ENCODE results near the gene SLC2A1. TPM values are rescaled to one million over a fixed set of nuclear protein-coding genes. Genes with fewer than 3 reads are reported as not detected.
A peak's percentile ranks its signal among the peaks of the same experiment; 100 is the strongest.

Gene SLC2A1
- total and polyA plus RNA-seq, 2 of the 13 experiments (the other 11 are each of a cell fraction or from before 2014, with no cell fraction given): 125 to 423 TPM

DNA sequence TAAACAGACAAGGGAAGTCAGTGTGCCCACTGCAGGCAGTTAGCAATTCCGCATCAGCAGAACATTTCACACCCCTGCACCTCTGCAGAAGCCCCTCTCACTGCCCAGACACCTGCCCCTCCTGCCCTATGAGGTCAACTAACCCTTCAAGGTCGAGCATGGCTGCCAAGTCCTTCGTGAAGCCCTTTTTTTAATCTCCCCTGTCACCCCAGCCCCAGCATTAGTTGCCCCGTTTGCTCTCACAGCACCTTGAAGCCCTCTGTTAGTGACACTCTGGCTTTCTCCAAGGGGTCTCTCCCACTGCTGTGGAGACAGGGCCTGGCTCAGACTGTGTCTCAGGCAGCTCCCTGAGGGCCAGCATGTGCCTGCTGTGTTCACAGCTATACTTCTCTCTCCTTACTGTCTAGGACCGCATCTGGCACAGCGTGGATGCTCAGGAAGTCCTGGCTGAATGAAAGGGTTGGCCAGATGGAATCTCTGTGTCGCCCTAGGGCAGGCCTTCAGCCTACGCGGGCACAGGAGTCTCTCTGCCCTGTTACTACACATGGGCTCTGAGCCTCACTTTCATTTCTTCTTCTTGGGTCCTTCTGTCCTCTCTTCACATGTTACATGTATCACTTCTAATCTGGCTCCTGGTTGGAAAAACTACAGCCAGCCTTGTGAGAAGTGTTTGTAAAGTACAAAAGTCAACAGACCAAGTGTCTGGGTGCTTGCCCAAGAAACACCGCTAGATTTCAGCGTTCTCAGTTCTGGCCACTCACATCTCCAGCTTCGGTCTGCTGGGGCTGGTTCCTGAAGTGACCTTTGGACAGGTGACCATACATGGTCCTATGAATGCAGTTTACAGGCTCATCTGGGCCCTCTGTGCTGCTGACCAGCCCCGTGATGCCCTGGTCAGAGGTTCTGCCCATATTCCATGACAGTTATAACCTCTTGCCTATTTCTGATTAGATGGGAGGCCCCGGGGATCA lies 19.7 kb downstream of the SLC2A1 start (continued):
- TF ChIP-seq, protein P1, sequence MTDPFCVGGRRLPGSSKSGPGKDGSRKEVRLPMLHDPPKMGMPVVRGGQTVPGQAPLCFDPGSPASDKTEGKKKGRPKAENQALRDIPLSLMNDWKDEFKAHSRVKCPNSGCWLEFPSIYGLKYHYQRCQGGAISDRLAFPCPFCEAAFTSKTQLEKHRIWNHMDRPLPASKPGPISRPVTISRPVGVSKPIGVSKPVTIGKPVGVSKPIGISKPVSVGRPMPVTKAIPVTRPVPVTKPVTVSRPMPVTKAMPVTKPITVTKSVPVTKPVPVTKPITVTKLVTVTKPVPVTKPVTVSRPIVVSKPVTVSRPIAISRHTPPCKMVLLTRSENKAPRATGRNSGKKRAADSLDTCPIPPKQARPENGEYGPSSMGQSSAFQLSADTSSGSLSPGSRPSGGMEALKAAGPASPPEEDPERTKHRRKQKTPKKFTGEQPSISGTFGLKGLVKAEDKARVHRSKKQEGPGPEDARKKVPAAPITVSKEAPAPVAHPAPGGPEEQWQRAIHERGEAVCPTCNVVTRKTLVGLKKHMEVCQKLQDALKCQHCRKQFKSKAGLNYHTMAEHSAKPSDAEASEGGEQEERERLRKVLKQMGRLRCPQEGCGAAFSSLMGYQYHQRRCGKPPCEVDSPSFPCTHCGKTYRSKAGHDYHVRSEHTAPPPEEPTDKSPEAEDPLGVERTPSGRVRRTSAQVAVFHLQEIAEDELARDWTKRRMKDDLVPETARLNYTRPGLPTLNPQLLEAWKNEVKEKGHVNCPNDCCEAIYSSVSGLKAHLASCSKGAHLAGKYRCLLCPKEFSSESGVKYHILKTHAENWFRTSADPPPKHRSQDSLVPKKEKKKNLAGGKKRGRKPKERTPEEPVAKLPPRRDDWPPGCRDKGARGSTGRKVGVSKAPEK (CRISPR knock-in tag; IDR thresholded peaks at IDR 0.05; ENCODE audit: borderline replicate concordance): no peak
- peak; percentile 39; the same call in 1 of the 2 replicates for TF ChIP-seq PHF21A (CRISPR knock-in tag; IDR thresholded peaks at IDR 0.05)
- no peak for TF ChIP-seq CBX5 (CRISPR knock-in tag; IDR thresholded peaks at IDR 0.05; ENCODE audit: borderline replicate concordance)
- TF ChIP-seq, protein P2, sequence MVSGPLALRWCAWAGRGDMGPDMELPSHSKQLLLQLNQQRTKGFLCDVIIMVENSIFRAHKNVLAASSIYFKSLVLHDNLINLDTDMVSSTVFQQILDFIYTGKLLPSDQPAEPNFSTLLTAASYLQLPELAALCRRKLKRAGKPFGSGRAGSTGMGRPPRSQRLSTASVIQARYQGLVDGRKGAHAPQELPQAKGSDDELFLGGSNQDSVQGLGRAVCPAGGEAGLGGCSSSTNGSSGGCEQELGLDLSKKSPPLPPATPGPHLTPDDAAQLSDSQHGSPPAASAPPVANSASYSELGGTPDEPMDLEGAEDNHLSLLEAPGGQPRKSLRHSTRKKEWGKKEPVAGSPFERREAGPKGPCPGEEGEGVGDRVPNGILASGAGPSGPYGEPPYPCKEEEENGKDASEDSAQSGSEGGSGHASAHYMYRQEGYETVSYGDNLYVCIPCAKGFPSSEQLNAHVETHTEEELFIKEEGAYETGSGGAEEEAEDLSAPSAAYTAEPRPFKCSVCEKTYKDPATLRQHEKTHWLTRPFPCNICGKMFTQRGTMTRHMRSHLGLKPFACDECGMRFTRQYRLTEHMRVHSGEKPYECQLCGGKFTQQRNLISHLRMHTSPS (CRISPR knock-in tag; IDR thresholded peaks at IDR 0.05; ENCODE audit: low read depth): peak; percentile 53; the same call in 1 of the 2 replicates
- TF ChIP-seq, protein P3, sequence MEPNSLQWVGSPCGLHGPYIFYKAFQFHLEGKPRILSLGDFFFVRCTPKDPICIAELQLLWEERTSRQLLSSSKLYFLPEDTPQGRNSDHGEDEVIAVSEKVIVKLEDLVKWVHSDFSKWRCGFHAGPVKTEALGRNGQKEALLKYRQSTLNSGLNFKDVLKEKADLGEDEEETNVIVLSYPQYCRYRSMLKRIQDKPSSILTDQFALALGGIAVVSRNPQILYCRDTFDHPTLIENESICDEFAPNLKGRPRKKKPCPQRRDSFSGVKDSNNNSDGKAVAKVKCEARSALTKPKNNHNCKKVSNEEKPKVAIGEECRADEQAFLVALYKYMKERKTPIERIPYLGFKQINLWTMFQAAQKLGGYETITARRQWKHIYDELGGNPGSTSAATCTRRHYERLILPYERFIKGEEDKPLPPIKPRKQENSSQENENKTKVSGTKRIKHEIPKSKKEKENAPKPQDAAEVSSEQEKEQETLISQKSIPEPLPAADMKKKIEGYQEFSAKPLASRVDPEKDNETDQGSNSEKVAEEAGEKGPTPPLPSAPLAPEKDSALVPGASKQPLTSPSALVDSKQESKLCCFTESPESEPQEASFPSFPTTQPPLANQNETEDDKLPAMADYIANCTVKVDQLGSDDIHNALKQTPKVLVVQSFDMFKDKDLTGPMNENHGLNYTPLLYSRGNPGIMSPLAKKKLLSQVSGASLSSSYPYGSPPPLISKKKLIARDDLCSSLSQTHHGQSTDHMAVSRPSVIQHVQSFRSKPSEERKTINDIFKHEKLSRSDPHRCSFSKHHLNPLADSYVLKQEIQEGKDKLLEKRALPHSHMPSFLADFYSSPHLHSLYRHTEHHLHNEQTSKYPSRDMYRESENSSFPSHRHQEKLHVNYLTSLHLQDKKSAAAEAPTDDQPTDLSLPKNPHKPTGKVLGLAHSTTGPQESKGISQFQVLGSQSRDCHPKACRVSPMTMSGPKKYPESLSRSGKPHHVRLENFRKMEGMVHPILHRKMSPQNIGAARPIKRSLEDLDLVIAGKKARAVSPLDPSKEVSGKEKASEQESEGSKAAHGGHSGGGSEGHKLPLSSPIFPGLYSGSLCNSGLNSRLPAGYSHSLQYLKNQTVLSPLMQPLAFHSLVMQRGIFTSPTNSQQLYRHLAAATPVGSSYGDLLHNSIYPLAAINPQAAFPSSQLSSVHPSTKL (CRISPR knock-in tag; IDR thresholded peaks at IDR 0.05): peak; percentile 72
- TF ChIP-seq ZNF441 (CRISPR knock-in tag; IDR thresholded peaks at IDR 0.05; ENCODE audit: borderline replicate concordance): no peak
- TF ChIP-seq FOXA3 (CRISPR knock-in tag; IDR thresholded peaks at IDR 0.05): peak; percentile 60
- TF ChIP-seq ARNTL (CRISPR knock-in tag; IDR thresholded peaks at IDR 0.05): no peak
- TF ChIP-seq ELF4 (CRISPR knock-in tag; IDR thresholded peaks at IDR 0.05; ENCODE audit: borderline replicate concordance): no peak
- TF ChIP-seq RBM22 (optimal IDR thresholded peaks at IDR 0.05; ENCODE audit: low read length): peak; percentile 3
- TF ChIP-seq, protein P4, sequence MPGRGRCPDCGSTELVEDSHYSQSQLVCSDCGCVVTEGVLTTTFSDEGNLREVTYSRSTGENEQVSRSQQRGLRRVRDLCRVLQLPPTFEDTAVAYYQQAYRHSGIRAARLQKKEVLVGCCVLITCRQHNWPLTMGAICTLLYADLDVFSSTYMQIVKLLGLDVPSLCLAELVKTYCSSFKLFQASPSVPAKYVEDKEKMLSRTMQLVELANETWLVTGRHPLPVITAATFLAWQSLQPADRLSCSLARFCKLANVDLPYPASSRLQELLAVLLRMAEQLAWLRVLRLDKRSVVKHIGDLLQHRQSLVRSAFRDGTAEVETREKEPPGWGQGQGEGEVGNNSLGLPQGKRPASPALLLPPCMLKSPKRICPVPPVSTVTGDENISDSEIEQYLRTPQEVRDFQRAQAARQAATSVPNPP (CRISPR knock-in tag; IDR thresholded peaks at IDR 0.05): no peak
- no peak for TF ChIP-seq ONECUT2 (CRISPR knock-in tag; IDR thresholded peaks at IDR 0.05)
- TF ChIP-seq FOXA1 (IDR thresholded peaks at IDR 0.05): no peak
- TF ChIP-seq FOXA1 (CRISPR knock-in tag; IDR thresholded peaks at IDR 0.05): peak; percentile 60
- TF ChIP-seq ZNF34 (CRISPR knock-in tag; IDR thresholded peaks at IDR 0.05; ENCODE audit: borderline replicate concordance): no peak
- TF ChIP-seq ESRRA (CRISPR knock-in tag; IDR thresholded peaks at IDR 0.05; ENCODE audit: low read depth): no peak
- no peak for TF ChIP-seq EEA1 (CRISPR knock-in tag; IDR thresholded peaks at IDR 0.05; ENCODE audit: borderline replicate concordance)
- TF ChIP-seq ZBTB8A (CRISPR knock-in tag; IDR thresholded peaks at IDR 0.05; ENCODE audit: borderline replicate concordance, low read depth): no peak
- TF ChIP-seq YEATS2 (CRISPR knock-in tag; IDR thresholded peaks at IDR 0.05; ENCODE audit: borderline replicate concordance): peak; percentile 25; the same call in 1 of the 2 replicates
